GM19193 (cell line): ENCODE results near the gene C12orf42.

Experiments used
- POLR2A ChIP-seq: IDR thresholded peaks from 4 replicates; pipeline ENCODE4 v1.6.1; 2011; ENCODE audit not compliant: insufficient read depth, insufficient read length; ENCODE audit errors: extremely low read depth

C12orf42 gene

DNA sequence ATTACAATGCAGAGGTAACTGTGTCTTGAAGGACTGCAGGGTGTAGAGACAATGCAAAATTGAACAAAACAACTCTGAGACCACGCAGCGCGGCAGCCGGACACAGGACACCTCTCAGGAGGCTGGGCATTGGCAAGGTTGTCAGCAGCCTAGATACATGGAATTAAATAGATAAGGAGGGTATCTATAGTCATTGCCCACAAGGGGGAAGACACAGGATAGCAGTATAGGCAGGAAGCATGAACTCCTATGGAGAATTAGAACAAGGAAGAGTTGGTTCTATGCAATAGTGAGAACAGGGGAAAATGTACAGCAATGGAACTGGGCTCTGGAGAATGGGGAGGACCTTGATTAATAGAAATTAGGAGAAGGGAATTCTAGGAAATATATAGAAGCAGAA, 164.1 kb downstream of the C12orf42 start:
- no peak for TF ChIP-seq POLR2A

DNA sequence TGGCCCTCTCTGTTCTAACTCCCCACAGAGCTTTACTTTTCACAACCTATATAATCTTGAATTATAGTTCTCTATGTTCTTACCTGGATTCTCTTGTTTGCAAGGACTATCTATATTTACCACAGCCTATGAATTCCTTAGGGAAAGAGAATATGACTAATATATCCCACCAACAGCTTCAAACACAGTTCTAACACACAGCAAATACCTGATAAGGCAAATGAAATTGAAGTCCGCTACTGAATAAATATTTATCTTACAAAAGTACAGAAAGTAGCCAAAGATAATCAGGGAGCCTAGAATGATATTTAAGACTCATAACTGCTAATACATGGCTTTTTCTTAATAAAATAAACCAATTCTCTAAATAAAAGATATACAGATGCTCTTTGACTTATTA, 165.1 kb downstream of the C12orf42 start:
- TF ChIP-seq POLR2A, result no peak

DNA sequence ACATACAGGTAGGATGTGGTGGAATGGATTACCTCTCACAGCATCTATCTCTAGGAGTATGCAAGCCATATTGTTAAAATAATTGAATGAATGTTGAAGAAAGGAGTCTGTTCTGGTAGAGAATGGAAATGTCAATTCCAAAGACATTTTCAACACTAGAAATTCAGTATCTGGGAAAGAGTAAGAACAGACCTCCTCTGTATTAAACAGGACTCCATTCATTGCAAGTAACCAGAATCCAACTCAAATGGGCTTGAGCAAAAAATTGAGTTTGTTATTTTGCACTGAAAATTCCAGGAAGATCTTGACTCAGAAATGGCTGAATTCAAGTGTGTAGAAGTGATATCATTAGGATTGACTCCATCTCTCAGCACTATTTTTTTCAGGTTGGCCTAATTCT, 168.1 kb downstream of the C12orf42 start:
- TF ChIP-seq POLR2A, result no peak

DNA sequence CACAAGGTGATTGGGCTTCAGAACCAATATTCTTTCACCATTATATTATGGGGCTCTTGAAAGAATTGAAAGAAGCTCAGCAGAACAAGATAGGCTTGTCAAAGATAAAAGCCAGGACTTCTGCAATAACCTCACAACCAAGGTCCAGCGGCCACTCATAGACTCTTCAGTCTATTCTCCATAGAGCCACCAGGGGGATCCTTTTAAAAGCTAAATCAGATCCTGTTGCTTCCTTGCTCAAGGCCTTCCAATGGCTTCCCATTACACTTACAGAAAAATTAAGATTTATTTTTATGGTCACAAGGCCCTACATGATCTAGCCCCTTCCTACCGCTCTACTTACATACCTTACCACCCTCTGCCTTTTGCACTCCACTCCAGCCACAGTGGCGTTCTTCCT, 169.6 kb downstream of the C12orf42 start:
- no peak for TF ChIP-seq POLR2A

DNA sequence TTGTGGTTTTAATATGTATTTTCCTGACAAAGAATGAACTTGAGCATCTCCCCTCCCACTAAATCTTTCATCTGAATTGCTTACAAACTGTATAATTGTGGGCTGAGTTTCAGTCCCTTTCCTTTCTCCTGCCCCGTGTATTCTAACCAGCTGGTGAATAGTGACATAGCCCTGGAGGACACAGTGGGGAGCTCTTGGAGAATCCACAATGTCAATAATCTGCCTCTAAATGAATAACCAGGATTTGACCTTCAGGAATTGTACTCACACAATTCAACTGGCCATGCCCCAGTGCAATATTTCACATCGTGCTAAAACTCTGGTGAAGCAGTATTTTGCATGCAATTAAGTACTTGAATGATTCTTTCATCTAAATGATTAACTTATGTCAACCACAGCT, 177.2 kb downstream of the C12orf42 start:
- no peak for TF ChIP-seq POLR2A

DNA sequence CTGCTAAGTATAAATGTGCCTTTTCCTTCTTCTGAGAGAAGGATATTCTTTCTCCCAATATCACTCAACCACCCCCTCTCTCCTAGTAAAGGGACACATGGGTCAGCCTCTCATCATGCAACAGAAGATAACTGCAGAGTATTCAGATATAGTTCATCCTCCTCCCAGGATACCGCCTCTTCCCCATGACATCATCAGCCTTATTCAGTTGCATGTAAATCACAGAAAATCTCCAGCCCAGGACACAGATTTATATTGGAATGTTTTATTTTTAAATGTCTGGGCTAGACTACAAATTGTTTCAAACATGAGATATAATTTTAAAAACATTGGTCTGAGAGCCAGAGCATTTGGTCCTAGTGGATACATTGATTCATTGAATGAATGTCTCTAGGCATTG, 178.5 kb downstream of the C12orf42 start:
- no peak for TF ChIP-seq POLR2A

DNA sequence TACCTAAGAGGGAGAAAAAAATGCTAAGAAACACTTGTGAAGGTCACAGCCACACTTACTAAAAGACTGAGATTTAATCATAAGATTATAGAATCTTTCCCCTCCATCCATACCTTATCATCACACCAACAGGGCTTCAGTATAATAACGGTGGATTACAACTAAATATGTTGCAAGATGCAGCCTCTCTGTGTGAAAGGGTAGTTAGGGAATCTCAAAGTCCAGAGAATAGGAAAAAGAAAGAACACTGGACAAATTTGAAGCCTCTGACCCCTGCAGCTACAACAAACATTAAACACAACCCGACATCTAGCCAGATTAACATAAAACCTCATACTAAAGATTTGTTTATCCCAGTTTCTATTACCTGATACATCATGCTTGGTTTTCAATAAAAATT, 181.0 kb downstream of the C12orf42 start:
- no peak for TF ChIP-seq POLR2A

DNA sequence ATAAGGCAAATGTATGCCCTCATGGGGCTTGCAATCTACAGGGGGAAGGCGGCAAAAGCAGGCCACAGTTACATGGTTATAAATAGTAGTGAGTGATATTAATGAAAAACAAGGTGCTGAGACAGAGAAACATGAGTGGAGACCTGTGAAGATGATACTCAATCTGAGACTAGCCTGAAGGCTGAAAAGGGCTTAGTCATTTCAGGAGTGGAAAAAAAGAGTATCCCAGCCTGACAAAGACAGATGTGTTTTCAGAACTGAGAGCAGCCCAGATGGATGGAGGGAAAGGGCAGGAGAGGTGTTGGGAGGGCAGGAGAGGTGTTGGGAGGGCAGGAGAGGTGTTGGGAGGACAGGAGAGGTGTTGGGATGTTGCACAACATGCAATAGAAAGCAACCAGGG, 181.9 kb downstream of the C12orf42 start:
- TF ChIP-seq POLR2A, result no peak

DNA sequence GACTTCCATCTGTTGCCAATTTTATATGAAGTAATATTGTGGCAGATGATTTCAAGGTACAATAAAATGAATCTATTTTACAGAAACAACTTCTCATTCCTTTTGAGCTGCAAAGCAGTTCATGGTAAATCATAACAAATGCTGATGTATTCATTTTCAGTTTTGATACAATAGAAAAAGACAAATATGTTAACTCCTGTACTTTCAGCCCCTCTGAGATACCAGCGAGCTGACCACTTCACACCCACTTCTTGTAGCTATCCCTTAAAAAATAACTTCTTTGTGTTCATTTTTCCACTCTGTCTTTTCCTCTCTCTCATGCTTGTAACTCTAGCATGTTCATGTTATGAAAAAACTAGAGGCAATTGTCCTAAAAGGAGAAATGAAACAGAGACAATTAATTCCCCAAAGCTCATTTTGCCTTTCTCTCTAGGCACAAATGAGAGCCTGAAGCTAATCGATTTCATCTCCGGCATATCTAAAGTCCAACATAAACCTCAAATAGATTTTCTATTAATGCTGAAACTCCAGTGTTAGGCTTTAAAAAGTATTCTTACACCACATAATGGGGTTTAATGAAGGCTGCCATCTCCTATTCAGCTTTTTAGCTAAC, 182.9 kb downstream of the C12orf42 start:
- TF ChIP-seq POLR2A, result no peak

DNA sequence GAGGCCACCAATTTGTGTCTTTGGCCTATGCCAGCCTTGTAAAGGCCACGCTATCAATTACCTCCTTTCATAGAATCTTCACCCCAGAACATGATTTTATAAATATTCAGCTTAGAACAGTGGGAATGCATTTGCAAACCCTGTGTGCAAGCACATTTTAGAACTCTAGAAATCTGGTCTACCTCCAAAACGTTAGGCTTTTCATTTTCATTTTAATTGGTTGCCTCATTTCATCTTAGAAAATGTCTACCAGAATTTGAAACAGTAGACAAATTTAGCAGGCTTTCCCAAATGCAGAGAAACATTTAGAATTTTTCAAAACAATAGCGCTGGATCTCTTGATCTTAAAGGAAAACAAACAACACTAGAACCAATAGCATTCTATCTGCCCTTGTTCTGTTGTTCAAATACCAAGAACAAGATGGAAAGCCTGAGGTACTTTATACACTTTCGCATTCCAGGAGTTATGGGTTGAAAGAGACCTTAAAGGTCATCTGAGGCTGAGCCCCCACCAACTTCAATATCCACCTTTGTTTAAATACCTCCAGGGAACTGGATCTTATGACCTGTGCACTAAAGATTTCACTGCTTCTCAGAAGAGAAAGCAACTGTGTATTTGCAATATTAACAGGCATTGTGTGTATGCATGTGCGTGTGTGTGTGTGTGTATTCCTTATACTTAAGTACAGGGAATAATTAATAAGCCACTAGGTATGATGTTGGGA, 185.1 kb downstream of the C12orf42 start:
- no peak for TF ChIP-seq POLR2A

DNA sequence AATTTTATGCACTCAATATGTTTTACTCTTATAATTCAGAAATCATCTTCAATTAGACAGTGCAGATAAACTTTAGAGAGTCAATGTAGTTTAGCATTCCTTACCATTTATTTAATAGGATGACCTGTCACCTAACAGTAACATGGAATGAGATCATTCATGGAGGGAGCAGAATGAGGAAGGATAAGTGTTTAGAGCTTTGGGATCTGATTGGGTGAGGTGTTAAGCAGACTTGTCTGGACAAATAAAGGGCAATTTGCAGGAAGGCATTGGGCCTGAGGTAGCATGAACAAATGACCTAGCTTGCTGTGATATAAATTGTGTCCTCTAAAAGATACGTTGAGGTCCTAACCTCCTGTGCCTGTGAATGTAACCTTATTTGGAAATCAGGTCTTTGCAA, 187.4 kb downstream of the C12orf42 start:
- no peak for TF ChIP-seq POLR2A

DNA sequence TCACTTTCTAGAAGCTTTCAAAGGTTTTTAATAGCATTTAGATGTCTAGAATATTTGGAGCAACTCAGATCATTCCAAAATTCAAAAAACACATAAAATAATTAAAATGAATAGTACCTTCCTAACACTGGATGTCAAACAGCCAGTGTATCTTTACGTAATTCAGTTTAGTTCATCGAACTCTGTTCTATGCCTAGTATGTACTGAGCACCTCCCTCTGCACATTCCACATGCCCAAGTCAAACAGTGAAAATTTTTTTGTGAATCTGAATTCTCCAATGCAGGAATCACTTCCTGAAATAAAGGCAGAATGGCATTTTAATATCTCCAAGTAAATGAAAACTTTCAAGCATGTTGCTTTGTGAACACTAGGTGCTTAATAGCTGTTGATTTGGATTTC, 192.3 kb downstream of the C12orf42 start:
- no peak for TF ChIP-seq POLR2A

DNA sequence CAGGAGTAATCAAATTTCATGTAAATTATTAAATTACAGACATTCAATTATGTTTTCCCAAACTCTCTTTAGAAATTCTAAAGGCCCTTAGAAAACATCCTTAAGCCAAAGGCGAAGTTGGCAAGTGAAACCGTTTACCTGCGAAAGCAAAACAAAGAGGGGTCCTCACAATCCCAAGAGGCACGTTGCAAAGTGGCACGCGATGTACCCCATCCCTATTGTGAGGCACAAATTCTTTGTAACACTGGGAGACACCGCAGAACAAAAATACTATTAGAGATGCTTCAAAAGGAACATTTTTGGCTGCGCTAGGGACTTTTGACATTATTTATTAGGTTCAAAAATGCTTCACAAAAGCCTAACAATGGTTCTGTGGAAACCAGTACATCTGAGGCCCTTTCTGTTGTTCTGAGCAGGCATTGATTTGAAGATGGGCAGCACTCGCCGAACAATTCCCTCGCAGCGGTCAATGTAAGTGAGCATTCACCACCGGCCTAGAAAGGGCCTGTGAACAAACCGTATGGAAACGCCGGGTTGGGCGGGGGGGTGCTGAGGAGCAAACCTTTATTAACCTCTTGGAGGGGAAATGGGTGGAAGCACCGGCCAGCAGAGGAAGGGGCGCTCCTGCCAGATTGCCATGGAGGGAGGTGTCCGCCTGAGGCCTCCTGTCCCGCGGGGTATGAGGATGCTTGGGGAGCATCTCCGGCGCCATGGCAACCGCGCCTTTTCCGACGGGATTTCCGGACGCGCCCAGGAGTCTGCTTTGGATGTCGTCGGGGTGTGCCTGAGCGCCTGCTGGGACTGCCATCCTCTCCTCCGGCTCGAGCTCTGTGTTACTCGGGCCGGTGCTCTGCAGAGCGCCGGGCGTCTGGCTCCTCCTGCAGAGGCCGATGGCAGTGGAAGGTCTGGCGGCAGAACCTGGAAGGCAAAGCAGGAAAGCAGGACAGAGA, 193.9 kb downstream of the C12orf42 start:
- no peak for TF ChIP-seq POLR2A

DNA sequence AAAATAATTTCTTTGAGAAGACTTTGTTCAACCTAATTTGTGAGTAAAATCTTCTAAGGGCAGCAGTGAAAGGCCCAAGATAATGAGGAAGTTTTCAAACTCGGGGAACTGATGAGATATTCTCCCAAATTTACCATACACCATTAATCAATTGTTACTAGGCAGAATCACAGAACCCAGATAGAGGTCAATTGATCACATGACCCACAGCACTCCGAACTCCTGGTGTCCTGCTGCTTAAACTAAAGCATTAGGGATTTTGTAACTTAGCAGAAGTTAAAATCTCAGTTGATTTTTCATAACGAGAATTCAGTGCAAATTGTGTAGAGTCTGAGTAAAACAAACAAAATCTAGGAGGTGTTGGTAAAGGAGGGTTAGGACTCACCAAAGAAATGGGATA, 207.8 kb downstream of the C12orf42 start:
- no peak for TF ChIP-seq POLR2A

DNA sequence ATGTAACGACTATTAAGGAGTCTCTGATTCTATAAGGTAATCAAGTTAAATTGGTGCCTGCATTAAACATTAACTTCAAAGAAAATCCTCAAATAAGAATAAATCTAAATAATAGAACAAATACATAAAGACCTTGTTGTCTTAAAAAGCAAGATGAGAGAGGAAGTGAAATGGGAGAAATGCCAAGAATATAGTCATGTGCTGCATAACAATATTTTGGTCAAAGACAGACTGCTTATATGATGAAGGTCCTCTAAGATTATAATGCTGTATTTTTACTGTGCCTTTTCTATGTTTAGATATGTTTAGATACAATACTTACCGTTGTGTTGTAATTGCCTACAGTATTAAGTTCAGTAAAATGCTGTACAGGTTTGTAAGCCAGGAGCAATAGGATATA, 213.6 kb downstream of the C12orf42 start:
- no peak for TF ChIP-seq POLR2A
